DND-41 (cell line): Measurements from ENCODE around the gene MUC16.
"Not testable (repeated sequence)": the region's sequence is repeated elsewhere in the genome, so short reads cannot be mapped to it uniquely, and the experiment has no call there.

ENCODE experiments used
- ATAC-seq: fragments of 200-7000 bp; cut with Tn5 transposase; 3 replicates; pipeline ENCODE4 v1.9.1; 2021; ENCODE audit warnings: low read depth; ENCODE audit not compliant: insufficient read depth
- DNase-seq: peaks from one replicate; pipeline ENCODE4 v3.0.0-alpha.2; 2020
- H2AFZ ChIP-seq: 2 replicates; pipeline ENCODE4 v1.6.0; 2012; ENCODE audit warnings: low read depth, low read length
- H3K27ac ChIP-seq: 2 replicates; pipeline ENCODE4 v1.5.1; 2012; ENCODE audit warnings: low read length, inconsistent platforms
- H3K27me3 ChIP-seq: fragments of 200-600 bp; sonication (generic); 2 replicates; pipeline ENCODE4 v1.6.0; 2012; ENCODE audit warnings: low read length, mild to moderate bottlenecking, inconsistent platforms; ENCODE audit not compliant: insufficient read depth, poor library complexity
- H3K36me3 ChIP-seq: 2 replicates; pipeline ENCODE4 v1.5.1; 2012; ENCODE audit warnings: low read length, inconsistent platforms; ENCODE audit not compliant: insufficient read depth
- H3K4me1 ChIP-seq: 2 replicates; pipeline ENCODE4 v1.5.1; 2012; ENCODE audit warnings: mild to moderate bottlenecking, low read length; ENCODE audit not compliant: insufficient read depth
- H3K4me2 ChIP-seq: 2 replicates; pipeline ENCODE4 v1.6.0; 2012; ENCODE audit warnings: mild to moderate bottlenecking, moderate library complexity, low read length, inconsistent platforms; ENCODE audit not compliant: insufficient read depth
- H3K4me3 ChIP-seq, 2 experiments: fragments of 200-600 bp in 1 of 2; shearing (Covaris generic) in 1 of 2; 2 replicates each; pipeline ENCODE4 v1.5.1; 2012 to 2016; ENCODE audit warnings: inconsistent platforms in 2 of 2, low read length in 2 of 2, mild to moderate bottlenecking in 2 of 2, low read depth in 1 of 2, moderate library complexity in 1 of 2
- H3K79me2 ChIP-seq: 2 replicates; pipeline ENCODE4 v1.6.0; 2012; ENCODE audit warnings: low read length, inconsistent platforms; ENCODE audit not compliant: insufficient read depth
- H3K9ac ChIP-seq: 2 replicates; pipeline ENCODE4 v1.6.0; 2012; ENCODE audit warnings: low read depth, mild to moderate bottlenecking, inconsistent platforms, low read length, moderate library complexity
- H3K9me3 ChIP-seq: 2 replicates; pipeline ENCODE4 v1.5.1; 2012; ENCODE audit warnings: low read length, moderate library complexity, mild to moderate bottlenecking, inconsistent platforms; ENCODE audit not compliant: insufficient read depth, severe bottlenecking
- H4K20me1 ChIP-seq: 2 replicates; pipeline ENCODE4 v1.6.0; 2012; ENCODE audit warnings: low read length; ENCODE audit not compliant: insufficient read depth
- EZH2 ChIP-seq: IDR thresholded peaks from 3 replicates; pipeline ENCODE4 v1.6.1; 2012; ENCODE audit warnings: borderline replicate concordance, low read depth, mild to moderate bottlenecking, moderate library complexity, low read length, inconsistent platforms; ENCODE audit not compliant: severe bottlenecking
- TF ChIP-seq, protein P1 (sequence below): IDR thresholded peaks from 2 replicates; pipeline ENCODE4 v1.5.1; 2012; ENCODE audit warnings: borderline replicate concordance, low read length, moderate library complexity, mild to moderate bottlenecking; ENCODE audit not compliant: poor library complexity, severe bottlenecking; ENCODE audit errors: extremely low read depth

Gene MUC16

DNA sequence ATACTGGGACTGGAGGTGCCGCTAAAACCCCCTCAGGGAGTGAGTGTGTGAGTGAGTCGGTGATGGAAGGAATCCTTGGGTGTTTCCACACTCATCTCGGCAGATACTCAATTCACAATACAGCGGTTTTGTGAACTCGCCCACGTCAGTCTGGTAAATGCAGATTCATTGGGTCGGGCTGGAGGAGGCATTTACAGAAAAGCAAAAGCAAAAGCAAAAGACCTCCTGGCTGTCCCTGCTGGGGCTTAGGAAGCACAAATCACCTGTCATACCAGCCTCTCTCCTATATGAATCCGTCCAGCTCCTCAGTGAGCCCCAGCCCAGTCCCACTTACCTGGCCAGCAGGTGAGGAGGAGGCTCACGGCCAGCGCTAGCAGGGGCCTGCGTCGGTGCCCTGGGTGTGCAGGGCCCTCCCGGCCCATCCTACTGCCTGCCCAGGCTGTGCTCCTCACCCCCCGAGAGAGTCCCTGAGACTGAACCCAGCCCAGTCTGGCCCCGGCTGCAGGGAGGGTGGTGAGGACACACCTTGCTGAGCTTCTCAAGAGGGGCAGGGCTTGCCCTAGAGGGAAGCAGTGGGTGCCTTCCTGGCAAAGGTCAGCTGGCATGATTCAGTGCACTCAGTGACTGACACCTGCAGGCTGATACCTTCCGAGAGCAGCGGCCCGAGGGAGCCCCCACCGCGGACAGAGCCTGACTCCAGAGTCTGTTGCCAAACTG lies at the start of gene MUC16:
MUC16 (minus strand) TSS at position 475 of the 717 bp plus-strand sequence.
- Histone ChIP-seq H3K27me3 (no peaks in the 10 kb centered on the region), H3K27ac (no peak within 1 kb of the TSS), H3K9me3 (no peaks in the 10 kb centered on the region), H2AFZ (no peak within 1 kb of the TSS), H3K4me3 (no peak within 1 kb of the TSS), H4K20me1 (no peaks in the 10 kb centered on the region; the same call in 1 of the 2 replicates), H3K9ac (no peak within 1 kb of the TSS), H3K4me2 (no peak within 1 kb of the TSS), H3K4me1 (no peaks in the 10 kb centered on the region), H3K79me2 (no peaks in the 10 kb centered on the region), H3K36me3 (no peaks in the 10 kb centered on the region)
- DNase-seq, result no peak
- no peak for ATAC-seq
- TF ChIP-seq, protein P1, sequence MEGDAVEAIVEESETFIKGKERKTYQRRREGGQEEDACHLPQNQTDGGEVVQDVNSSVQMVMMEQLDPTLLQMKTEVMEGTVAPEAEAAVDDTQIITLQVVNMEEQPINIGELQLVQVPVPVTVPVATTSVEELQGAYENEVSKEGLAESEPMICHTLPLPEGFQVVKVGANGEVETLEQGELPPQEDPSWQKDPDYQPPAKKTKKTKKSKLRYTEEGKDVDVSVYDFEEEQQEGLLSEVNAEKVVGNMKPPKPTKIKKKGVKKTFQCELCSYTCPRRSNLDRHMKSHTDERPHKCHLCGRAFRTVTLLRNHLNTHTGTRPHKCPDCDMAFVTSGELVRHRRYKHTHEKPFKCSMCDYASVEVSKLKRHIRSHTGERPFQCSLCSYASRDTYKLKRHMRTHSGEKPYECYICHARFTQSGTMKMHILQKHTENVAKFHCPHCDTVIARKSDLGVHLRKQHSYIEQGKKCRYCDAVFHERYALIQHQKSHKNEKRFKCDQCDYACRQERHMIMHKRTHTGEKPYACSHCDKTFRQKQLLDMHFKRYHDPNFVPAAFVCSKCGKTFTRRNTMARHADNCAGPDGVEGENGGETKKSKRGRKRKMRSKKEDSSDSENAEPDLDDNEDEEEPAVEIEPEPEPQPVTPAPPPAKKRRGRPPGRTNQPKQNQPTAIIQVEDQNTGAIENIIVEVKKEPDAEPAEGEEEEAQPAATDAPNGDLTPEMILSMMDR, result no peak
- no peak for TF ChIP-seq EZH2

DNA sequence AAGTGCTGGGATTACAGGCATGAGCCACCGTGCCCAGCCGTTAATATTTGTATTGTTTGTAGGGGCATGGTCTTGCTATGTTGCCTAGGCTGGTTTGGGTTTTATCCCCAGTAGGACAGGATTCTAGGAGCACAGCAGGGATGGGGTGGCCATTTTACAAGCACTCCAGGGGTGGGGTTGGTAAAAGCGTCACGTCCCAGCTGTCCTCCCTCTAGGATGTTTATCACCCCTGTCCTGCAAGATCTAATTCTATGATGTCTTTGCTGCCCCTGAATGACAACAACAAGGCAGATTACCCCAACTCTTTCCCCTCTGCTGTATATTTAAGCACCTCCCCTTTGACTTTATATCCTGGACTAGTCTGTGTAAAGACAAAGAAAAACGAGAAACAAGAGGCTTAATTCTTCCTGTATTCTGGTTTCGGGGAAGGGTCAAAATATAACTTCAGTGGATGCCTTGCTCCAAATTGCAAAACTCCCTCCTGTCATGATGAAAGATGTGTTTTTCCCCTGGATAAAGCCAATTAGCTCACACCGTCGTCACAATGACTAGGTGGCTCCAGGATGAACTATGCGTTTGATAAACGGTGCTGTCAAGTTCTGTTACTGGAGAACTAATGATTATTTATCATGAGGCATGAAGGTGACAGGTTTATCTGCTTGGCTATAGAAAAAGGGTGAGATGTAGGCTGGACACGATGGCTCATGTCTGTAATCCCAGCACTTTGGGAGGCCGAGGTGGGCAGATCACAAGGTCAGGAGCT lies 48.9 kb upstream of the MUC16 start:
- Histone ChIP-seq H3K9ac (no peak overlapping the region), H2AFZ (no peak overlapping the region), H3K4me2 (no peak overlapping the region), H3K79me2 (no peaks in the 10 kb centered on the region), H3K27me3 (no peaks in the 10 kb centered on the region), H3K27ac (no peak overlapping the region), H3K9me3 (no peaks in the 10 kb centered on the region), H3K4me1 (no peaks in the 10 kb centered on the region), H3K4me3 (no peak overlapping the region), H4K20me1 (no peaks in the 10 kb centered on the region), H3K36me3 (no peaks in the 10 kb centered on the region)
- TF ChIP-seq EZH2, result no peak
- TF ChIP-seq, protein P1, result no peak
- ATAC-seq (no peak), DNase-seq (no peak)

DNA sequence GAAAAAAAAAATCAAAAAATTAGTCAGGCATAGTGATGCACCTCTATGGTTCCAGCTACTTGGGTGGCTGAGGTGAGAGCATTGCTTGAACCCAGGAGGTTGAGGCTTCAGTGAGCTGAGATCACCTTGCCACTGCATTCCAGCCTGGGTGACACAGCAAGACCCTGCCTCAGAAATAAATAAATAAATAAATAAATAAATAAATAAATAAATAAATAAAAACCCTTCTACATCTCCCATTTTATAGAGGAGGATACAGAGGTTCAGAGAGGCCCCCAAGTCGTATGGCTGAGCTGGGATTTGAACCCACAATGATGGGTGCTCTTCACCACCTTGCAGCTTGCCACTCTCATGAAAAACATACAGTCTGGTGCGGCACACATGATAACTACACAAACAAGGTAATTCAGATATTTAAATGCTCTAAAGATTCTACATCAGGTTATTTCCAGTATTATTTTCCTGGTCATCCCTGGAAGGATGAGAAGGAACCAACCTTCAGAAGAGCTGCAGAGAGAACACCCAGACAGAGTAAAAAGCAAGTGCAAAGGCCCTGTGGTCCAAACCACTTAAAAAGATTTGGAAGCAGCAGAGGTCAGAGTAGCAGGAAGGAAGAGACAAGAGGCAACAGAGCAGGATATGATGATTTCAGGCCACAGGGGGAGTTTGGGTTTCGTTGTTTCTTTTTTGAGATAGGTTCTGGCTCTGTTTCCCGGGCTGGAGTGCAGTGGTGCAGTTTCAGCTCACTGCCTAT lies 47.5 kb upstream of the MUC16 start:
- no peaks in the 10 kb centered on the region for H3K4me1 ChIP-seq
- H3K27me3 ChIP-seq, result no peaks in the 10 kb centered on the region
- no peaks in the 10 kb centered on the region for H3K79me2 ChIP-seq
- no peak overlapping the region for H3K27ac ChIP-seq
- ATAC-seq (no peak), DNase-seq (no peak)
- no peak overlapping the region for H2AFZ ChIP-seq
- H4K20me1 ChIP-seq, result no peaks in the 10 kb centered on the region
- H3K9me3 ChIP-seq, result no peaks in the 10 kb centered on the region
- no peak overlapping the region for H3K4me3 ChIP-seq
- TF ChIP-seq, protein P1, result no peak
- TF ChIP-seq EZH2, result no peak
- no peak overlapping the region for H3K4me2 ChIP-seq
- H3K36me3 ChIP-seq, result no peaks in the 10 kb centered on the region
- no peak overlapping the region for H3K9ac ChIP-seq

DNA sequence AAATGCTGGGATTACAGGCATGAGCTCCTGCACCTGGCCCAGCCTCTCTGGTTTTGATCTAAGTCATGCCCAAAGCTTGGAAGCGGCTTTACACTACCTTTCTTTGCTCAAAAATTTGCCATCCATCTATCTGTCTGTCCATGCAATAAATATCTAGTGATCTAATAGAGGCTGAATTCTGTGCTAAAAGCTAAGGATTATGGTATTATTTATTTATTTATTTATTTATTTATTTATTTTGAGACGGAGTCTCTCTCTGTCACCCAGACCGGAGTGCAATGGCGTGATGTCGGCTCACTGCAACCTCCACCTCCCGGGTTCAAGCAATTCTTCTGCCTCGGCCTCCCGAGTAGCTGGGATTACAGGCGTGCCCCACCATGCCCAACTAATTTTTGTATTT lies 45.9 kb upstream of the MUC16 start:
- H3K27ac ChIP-seq, DNase-seq, H3K4me2 ChIP-seq, H3K79me2 ChIP-seq, H4K20me1 ChIP-seq, H3K9ac ChIP-seq, H2AFZ ChIP-seq, ATAC-seq, H3K4me1 ChIP-seq, H3K27me3 ChIP-seq, H3K36me3 ChIP-seq, H3K9me3 ChIP-seq, H3K4me3 ChIP-seq: not testable (repeated sequence)
